ENCODE measurements around the gene CEP57.

Gene CEP57

GRCh38 chr11:95790933-95791708 lies 823 bp downstream of the CEP57 start:
- H2AFZ ChIP-seq, result peak overlapping the region; percentile 96
- H3K79me2 ChIP-seq, result peaks cover 12% of the 10 kb centered on the region
- H3K9me3 ChIP-seq (ENCODE audit: control insufficient read depth, low read length), result no peaks in the 10 kb centered on the region
- H3K9ac ChIP-seq, result no peak overlapping the region
- peak overlapping the region; percentile 89 for H3K4me3 ChIP-seq (ENCODE audit: low read depth, low read length)
- H3K27ac ChIP-seq, result peak overlapping the region; percentile 99
- no peak for TF ChIP-seq CTCF (IDR thresholded peaks at IDR 0.05)
- H3K4me1 ChIP-seq, result no peaks in the 10 kb centered on the region
- H3K4me2 ChIP-seq (ENCODE audit: low read length), result peak overlapping the region; percentile 92
- no peaks in the 10 kb centered on the region for H3K36me3 ChIP-seq (ENCODE audit: control insufficient read depth, insufficient read depth, low read length)
- no peaks in the 10 kb centered on the region for H3K27me3 ChIP-seq (ENCODE audit: control insufficient read depth, insufficient read depth, low read length)

GRCh38 chr11:95791709-95792033 lies 1.4 kb downstream of the CEP57 start:
- Histone ChIP-seq H3K36me3 (ENCODE audit: control insufficient read depth, insufficient read depth, low read length) (no peaks in the 10 kb centered on the region), H3K79me2 (peaks cover 12% of the 10 kb centered on the region), H3K9ac (no peak overlapping the region), H3K4me1 (no peaks in the 10 kb centered on the region), H2AFZ (no peak overlapping the region), H3K4me3 (ENCODE audit: low read depth, low read length) (peak overlapping the region; percentile 89), H3K9me3 (ENCODE audit: control insufficient read depth, low read length) (no peaks in the 10 kb centered on the region), H3K27ac (no peak overlapping the region), H3K27me3 (ENCODE audit: control insufficient read depth, insufficient read depth, low read length) (no peaks in the 10 kb centered on the region), H3K4me2 (ENCODE audit: low read length) (peak overlapping the region; percentile 92)
- no peak for TF ChIP-seq CTCF (IDR thresholded peaks at IDR 0.05)

GRCh38 chr11:95792200-95792599 lies 1.9 kb downstream of the CEP57 start:
- Histone ChIP-seq H3K4me2 (ENCODE audit: low read length) (no peak overlapping the region), H3K9ac (no peak overlapping the region), H2AFZ (no peak overlapping the region), H3K9me3 (ENCODE audit: control insufficient read depth, low read length) (no peaks in the 10 kb centered on the region), H3K27me3 (ENCODE audit: control insufficient read depth, insufficient read depth, low read length) (no peaks in the 10 kb centered on the region), H3K36me3 (ENCODE audit: control insufficient read depth, insufficient read depth, low read length) (no peaks in the 10 kb centered on the region), H3K4me1 (no peaks in the 10 kb centered on the region), H3K27ac (no peak overlapping the region), H3K4me3 (ENCODE audit: low read depth, low read length) (no peak overlapping the region), H3K79me2 (peaks cover 12% of the 10 kb centered on the region)
- TF ChIP-seq CTCF (IDR thresholded peaks at IDR 0.05), result no peak

- no peak overlapping the region for H3K4me3 ChIP-seq (ENCODE audit: low read depth, low read length)
- no peaks in the 10 kb centered on the region for H3K9me3 ChIP-seq (ENCODE audit: control insufficient read depth, low read length)
- no peak overlapping the region for H3K27ac ChIP-seq
- no peaks in the 10 kb centered on the region for H3K4me1 ChIP-seq
- no peak for TF ChIP-seq CTCF (IDR thresholded peaks at IDR 0.05)
- no peaks in the 10 kb centered on the region for H3K27me3 ChIP-seq (ENCODE audit: control insufficient read depth, insufficient read depth, low read length)
- H3K4me2 ChIP-seq (ENCODE audit: low read length), result no peak overlapping the region
- no peak overlapping the region for H2AFZ ChIP-seq
- no peak overlapping the region for H3K9ac ChIP-seq
- peaks cover 12% of the 10 kb centered on the region for H3K79me2 ChIP-seq
- H3K36me3 ChIP-seq (ENCODE audit: control insufficient read depth, insufficient read depth, low read length), result no peaks in the 10 kb centered on the region
Observed at GRCh38 chr11:95792700-95793099, 2.4 kb downstream of the CEP57 start.

GRCh38 chr11:95793116-95793515 lies 2.8 kb downstream of the CEP57 start:
- Histone ChIP-seq H3K4me1 (no peaks in the 10 kb centered on the region), H3K4me3 (ENCODE audit: low read depth, low read length) (no peak overlapping the region), H3K27me3 (ENCODE audit: control insufficient read depth, insufficient read depth, low read length) (no peaks in the 10 kb centered on the region), H3K79me2 (peaks cover 12% of the 10 kb centered on the region), H3K9me3 (ENCODE audit: control insufficient read depth, low read length) (no peaks in the 10 kb centered on the region), H3K9ac (no peak overlapping the region), H3K36me3 (ENCODE audit: control insufficient read depth, insufficient read depth, low read length) (no peaks in the 10 kb centered on the region), H3K4me2 (ENCODE audit: low read length) (no peak overlapping the region), H2AFZ (no peak overlapping the region), H3K27ac (no peak overlapping the region)
- no peak for TF ChIP-seq CTCF (IDR thresholded peaks at IDR 0.05)

Data from parathyroid adenoma (tissue), 2 donors.